K562 (cell line): ENCODE results near the gene IFNGR2. TPM values are rescaled to one million over a fixed set of nuclear protein-coding genes. Genes with fewer than 3 reads are reported as not detected.

Source experiments
- ARID4B ChIP-seq: sonication (generic); formaldehyde crosslinking; IDR thresholded peaks from 2 replicates; pipeline ENCODE4 v1.8.0; 2022; ENCODE audit warnings: mild to moderate bottlenecking, missing genetic modification reagents
- ATF3 ChIP-seq, 2 experiments: fragments of 450-650 bp in 1 of 2; sonication (generic) in 1 of 2; formaldehyde crosslinking in 1 of 2; IDR thresholded peaks in 1 of 2; conservative IDR thresholded peaks in 1 of 2; 2 replicates each; pipeline versions ENCODE4 v1.6.1 to v1.8.1; 2016 to 2023; ENCODE audit warnings: mild to moderate bottlenecking in 2 of 2, moderate library complexity in 2 of 2, inconsistent platforms in 1 of 2, missing genetic modification reagents in 1 of 2
- BHLHE40 ChIP-seq: IDR thresholded peaks from 2 replicates; pipeline ENCODE4 v1.6.1; 2011; ENCODE audit warnings: low read length, improper control_type of control experiment
- CHD1 ChIP-seq: fragments of 200-600 bp; sonication (generic); IDR thresholded peaks from one replicate; pipeline ENCODE4 v1.6.1; 2012; ENCODE audit warnings: mild to moderate bottlenecking, moderate library complexity, low read length, inconsistent platforms
- CTCFL ChIP-seq: IDR thresholded peaks from 2 replicates; pipeline ENCODE4 v1.6.1; 2011; ENCODE audit warnings: borderline replicate concordance, low read depth, mild to moderate bottlenecking, moderate library complexity, low read length; ENCODE audit not compliant: insufficient read depth, poor library complexity, severe bottlenecking
- ETS2 ChIP-seq: IDR thresholded peaks from 2 replicates; pipeline ENCODE4 v1.6.1; 2016; ENCODE audit warnings: borderline replicate concordance, missing genetic modification characterization, mild to moderate bottlenecking, moderate library complexity, missing compliant biosample characterization; ENCODE audit not compliant: poor library complexity, severe bottlenecking
- FIP1L1 ChIP-seq: fragments of 200-400 bp; formaldehyde crosslinking; IDR thresholded peaks from 2 replicates; pipeline ENCODE4 v1.6.1; 2018; ENCODE audit warnings: mild to moderate bottlenecking, low read depth, low read length; ENCODE audit not compliant: poor library complexity, severe bottlenecking
- KDM5B ChIP-seq: fragments of 200-600 bp; sonication (generic); IDR thresholded peaks from 2 replicates; pipeline ENCODE4 v1.6.1; 2012; ENCODE audit warnings: low read depth, mild to moderate bottlenecking, moderate library complexity, low read length, control low read depth, inconsistent platforms; ENCODE audit not compliant: insufficient replicate concordance
- KLF1 ChIP-seq: fragments of 450-650 bp; IDR thresholded peaks from 2 replicates; pipeline ENCODE4 v1.6.1; 2016; ENCODE audit warnings: missing genetic modification characterization, missing compliant biosample characterization
- L3MBTL2 ChIP-seq: fragments of 450-650 bp; IDR thresholded peaks from 2 replicates; pipeline ENCODE4 v1.6.1; 2016; ENCODE audit warnings: mild to moderate bottlenecking, moderate library complexity
- MLX ChIP-seq, 2 experiments: fragments of 450-650 bp in 1 of 2; sonication (generic) in 1 of 2; formaldehyde crosslinking; conservative IDR thresholded peaks; 2 replicates each; pipeline versions ENCODE4 v1.4.0 to v1.8.1; 2020 to 2022; ENCODE audit warnings: mild to moderate bottlenecking in 1 of 2, missing genetic modification reagents in 1 of 2
- RBBP5 ChIP-seq: fragments of 200-600 bp; sonication (generic); IDR thresholded peaks from 2 replicates; pipeline ENCODE4 v1.6.1; 2012; ENCODE audit warnings: borderline replicate concordance, mild to moderate bottlenecking, low read length, control low read depth, inconsistent platforms; ENCODE audit not compliant: insufficient read depth, poor library complexity, severe bottlenecking
- RBM14 ChIP-seq: fragments of 200-400 bp; formaldehyde crosslinking; IDR thresholded peaks from 2 replicates; pipeline ENCODE4 v1.6.1; 2018; ENCODE audit warnings: low read depth, mild to moderate bottlenecking, low read length, moderate library complexity, borderline replicate concordance; ENCODE audit not compliant: insufficient read depth
- THAP7 ChIP-seq: fragments of 250-450 bp; sonication (Bioruptor Pico); IDR thresholded peaks from 2 replicates; pipeline ENCODE4 v1.5.0; 2021
- polyA plus RNA-seq, 8 experiments: library from polyadenylated mRNA; depleted of rRNA in 4 of 8; stranded (reverse) in 5 of 8; unstranded in 3 of 8; fragments of >200 nt; fragmentation: Nextera tagmentation in 2 of 8; fragmentation: Illumina TruSeq in 1 of 8; extraction: Ambion mirVana in 2 of 8; extraction: Trizol in 1 of 8; gene quantifications; 2 replicates each; pipeline versions ENCODE4 v1.2.1 to v1.2.3, GENCODE V29; 2011 to 2014; ENCODE audit warnings: inconsistent platforms in 1 of 8, missing spikeins in 1 of 8
- total RNA-seq, 7 experiments: library from RNA; depleted of rRNA in 6 of 7; stranded (reverse); fragments of >200 nt in 6 of 7; fragmentation: Illumina TruSeq in 2 of 7; extraction: Trizol in 2 of 7; gene quantifications; 2 replicates each; pipeline versions ENCODE4 v1.2.1 to v1.2.3, GENCODE V29; 2011 to 2021; ENCODE audit warnings: low replicate concordance in 1 of 7

The IFNGR2 gene
- total and polyA plus RNA-seq, 9 of the 15 experiments (the other 6 are each of a cell fraction or from before 2014, with no cell fraction given): 6.7 to 58.0 (median 28.5) TPM

GRCh38 chr21:33478935-33479678 lies 75.9 kb downstream of the IFNGR2 start (continued):
- TF ChIP-seq ARID4B (CRISPR knock-in tag): peak; percentile 87
- 0 out of 2 replicates have a peak, but pooled peaks have one; percentile 42 for TF ChIP-seq RBM14
- TF ChIP-seq THAP7 (CRISPR knock-in tag): 0 out of 2 replicates have a peak, but pooled peaks have one; percentile 64
- TF ChIP-seq L3MBTL2: peak; percentile 75
- no peak for TF ChIP-seq ATF3 (IDR thresholded peaks at IDR 0.05)
- TF ChIP-seq ATF3 (CRISPR knock-in tag; conservative IDR thresholded peaks at IDR 0.05): peak; percentile 73
- 0 out of 4 replicates have a peak, but pooled peaks of 1 of the 2 experiments have one; percentile 35 for TF ChIP-seq MLX (CRISPR knock-in tag; conservative IDR thresholded peaks at IDR 0.05)
- peak; percentile 78 for TF ChIP-seq RBBP5
- TF ChIP-seq KDM5B: no peak
- peak; percentile 48; the same call in 1 of the 2 replicates for TF ChIP-seq KLF1 (tag)
- peak; percentile 25; the same call in 1 of the 2 replicates for TF ChIP-seq BHLHE40
- TF ChIP-seq ETS2 (tag): no peak
- peak; percentile 97 for TF ChIP-seq CHD1
- peak; percentile 8 for TF ChIP-seq CTCFL
- TF ChIP-seq FIP1L1: peak; percentile 49
